Left ventricle myocardium inferior (tissue), 1 donor: ENCODE data around the gene HDAC4. TPM values are rescaled to one million over a fixed set of nuclear protein-coding genes. Genes with fewer than 3 reads are reported as not detected.
A peak's percentile ranks its signal among the peaks of the same experiment; 100 is the strongest.

ENCODE experiments used
- DNase-seq: peaks from one replicate; pipeline ENCODE4 v3.0.0-alpha.2; 2020
- H3K27ac ChIP-seq: fragments of 200-600 bp; replicated peaks from 2 replicates; pipeline ENCODE4 v1.8.0; 2021
- H3K27me3 ChIP-seq: fragments of 200-600 bp; 2 replicates; pipeline ENCODE4 v1.8.0; 2021; ENCODE audit warnings: low read depth
- H3K36me3 ChIP-seq: fragments of 200-600 bp; 2 replicates; pipeline ENCODE4 v1.8.0; 2021
- H3K4me1 ChIP-seq: fragments of 200-600 bp; 2 replicates; pipeline ENCODE4 v1.8.0; 2021
- H3K4me3 ChIP-seq: fragments of 200-600 bp; 2 replicates; pipeline ENCODE4 v1.8.0; 2021; ENCODE audit warnings: mild to moderate bottlenecking, moderate library complexity
- H3K9me3 ChIP-seq: fragments of 200-600 bp; replicated peaks from 2 replicates; pipeline ENCODE4 v1.8.0; 2021
- intact Hi-C: fragments of 100-400 bp; cut with micrococcal nuclease; formaldehyde crosslinking; loops from one replicate; pipeline ENCODE4 v1.11.0; 2022
- total RNA-seq: library from RNA; stranded (reverse); fragmentation: NEBNext Ultra II Directional; extraction: Animal tissue kit (Norgen Biotek cat#: 25700); gene quantifications from one replicate; pipeline ENCODE4 v1.2.1, GENCODE V29; 2021
- TF ChIP-seq, protein P1 (sequence below): fragments of 200-600 bp; IDR thresholded peaks from 2 replicates; pipeline ENCODE4 v1.8.0; 2021; ENCODE audit warnings: antibody characterized with exemption, mild to moderate bottlenecking, borderline replicate concordance
- donor health status: DM: no; HTN: yes; CAD: no; lungs with severe emphysema.

Gene HDAC4
- total RNA-seq, 1 donor from 2014 or later, result 23.9 TPM

DNA sequence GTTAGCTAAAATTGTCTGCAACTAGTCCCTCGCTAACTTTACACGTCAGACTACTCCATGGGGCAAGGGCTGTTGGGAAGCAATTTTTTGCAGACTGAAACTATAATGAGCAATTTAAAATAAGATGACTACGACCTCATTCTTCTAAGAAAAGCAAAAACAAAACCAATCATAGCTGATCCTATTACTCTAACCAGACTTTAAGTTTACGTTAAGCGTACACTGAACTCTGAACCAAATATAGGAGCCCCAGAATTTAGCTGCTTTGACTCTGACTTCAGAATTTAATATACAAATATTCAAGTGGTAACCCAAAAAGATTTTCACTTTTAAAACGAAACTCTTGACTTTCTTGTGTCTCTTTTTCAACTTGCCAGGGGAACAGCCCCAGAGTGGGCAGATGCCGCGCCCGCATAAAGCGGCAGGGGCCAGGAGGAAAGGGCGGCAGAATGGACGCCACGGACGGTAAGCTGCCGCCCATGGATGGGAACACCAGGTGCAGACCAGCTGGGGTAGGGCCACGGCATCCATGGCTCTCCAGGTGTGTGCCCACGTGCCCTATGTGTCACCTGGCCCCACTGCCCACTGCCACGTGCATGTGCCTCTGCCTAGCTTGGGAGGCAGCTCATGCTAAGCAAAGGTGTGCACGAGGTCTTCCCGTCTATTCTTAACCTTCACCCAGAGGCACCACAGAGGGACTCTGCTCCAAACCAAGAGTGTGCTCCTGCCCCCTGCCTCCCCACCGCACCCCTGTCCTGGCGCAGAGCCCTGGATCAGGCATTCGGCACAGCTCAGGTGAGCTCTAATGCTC is 217.6 kb downstream of the HDAC4 start:
- Histone ChIP-seq H3K36me3 (peaks cover 52% of the 10 kb centered on the region), H3K9me3 (no peaks in the 10 kb centered on the region), H3K4me3 (no peak overlapping the region), H3K4me1 (peaks cover 16% of the 10 kb centered on the region), H3K27ac (no peak overlapping the region), H3K27me3 (no peaks in the 10 kb centered on the region)
- intact Hi-C loops, result no loop called here
- peak; percentile 10 for DNase-seq
- TF ChIP-seq, protein P1, sequence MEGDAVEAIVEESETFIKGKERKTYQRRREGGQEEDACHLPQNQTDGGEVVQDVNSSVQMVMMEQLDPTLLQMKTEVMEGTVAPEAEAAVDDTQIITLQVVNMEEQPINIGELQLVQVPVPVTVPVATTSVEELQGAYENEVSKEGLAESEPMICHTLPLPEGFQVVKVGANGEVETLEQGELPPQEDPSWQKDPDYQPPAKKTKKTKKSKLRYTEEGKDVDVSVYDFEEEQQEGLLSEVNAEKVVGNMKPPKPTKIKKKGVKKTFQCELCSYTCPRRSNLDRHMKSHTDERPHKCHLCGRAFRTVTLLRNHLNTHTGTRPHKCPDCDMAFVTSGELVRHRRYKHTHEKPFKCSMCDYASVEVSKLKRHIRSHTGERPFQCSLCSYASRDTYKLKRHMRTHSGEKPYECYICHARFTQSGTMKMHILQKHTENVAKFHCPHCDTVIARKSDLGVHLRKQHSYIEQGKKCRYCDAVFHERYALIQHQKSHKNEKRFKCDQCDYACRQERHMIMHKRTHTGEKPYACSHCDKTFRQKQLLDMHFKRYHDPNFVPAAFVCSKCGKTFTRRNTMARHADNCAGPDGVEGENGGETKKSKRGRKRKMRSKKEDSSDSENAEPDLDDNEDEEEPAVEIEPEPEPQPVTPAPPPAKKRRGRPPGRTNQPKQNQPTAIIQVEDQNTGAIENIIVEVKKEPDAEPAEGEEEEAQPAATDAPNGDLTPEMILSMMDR, result no peak

DNA sequence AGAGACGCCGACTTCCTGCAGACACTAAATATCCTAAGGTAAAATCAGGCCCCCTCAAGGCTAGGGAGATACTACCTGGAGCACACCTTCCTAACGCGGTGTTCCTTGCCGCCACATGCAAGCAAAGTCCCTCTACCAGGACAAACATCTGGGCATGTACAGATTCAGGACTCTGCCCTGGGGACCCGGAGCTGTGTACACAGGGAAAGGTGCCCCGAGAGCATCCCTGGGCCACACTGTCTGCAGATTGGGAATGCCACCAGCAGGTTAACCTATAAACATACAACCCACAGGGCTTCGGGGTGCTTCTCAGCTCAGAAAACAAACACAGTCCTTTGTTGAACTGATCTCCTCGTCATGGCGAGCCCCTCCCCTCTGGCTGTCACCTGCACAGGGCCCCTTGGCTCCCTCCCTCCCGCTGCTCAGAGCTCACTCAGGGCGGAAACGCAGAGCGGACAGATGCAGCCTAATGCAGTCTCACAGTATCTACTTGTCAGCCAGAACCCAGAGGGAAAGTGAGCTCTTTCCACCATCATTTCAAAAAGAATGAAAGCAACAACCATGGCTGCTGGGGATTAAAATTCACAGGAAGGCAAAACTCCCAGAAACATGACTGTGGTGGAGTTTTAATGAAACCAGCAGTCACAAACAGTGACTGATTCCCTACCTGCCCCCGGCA is 218.8 kb downstream of the HDAC4 start:
- intact Hi-C loops, result no loop called here
- DNase-seq, result peak; percentile 8
- TF ChIP-seq, protein P1, result no peak
- Histone ChIP-seq H3K27me3 (no peaks in the 10 kb centered on the region), H3K27ac (peak overlapping the region; percentile 31), H3K4me1 (peaks cover 16% of the 10 kb centered on the region), H3K36me3 (peaks cover 50% of the 10 kb centered on the region), H3K9me3 (peaks cover 1% of the 10 kb centered on the region), H3K4me3 (no peak overlapping the region)

DNA sequence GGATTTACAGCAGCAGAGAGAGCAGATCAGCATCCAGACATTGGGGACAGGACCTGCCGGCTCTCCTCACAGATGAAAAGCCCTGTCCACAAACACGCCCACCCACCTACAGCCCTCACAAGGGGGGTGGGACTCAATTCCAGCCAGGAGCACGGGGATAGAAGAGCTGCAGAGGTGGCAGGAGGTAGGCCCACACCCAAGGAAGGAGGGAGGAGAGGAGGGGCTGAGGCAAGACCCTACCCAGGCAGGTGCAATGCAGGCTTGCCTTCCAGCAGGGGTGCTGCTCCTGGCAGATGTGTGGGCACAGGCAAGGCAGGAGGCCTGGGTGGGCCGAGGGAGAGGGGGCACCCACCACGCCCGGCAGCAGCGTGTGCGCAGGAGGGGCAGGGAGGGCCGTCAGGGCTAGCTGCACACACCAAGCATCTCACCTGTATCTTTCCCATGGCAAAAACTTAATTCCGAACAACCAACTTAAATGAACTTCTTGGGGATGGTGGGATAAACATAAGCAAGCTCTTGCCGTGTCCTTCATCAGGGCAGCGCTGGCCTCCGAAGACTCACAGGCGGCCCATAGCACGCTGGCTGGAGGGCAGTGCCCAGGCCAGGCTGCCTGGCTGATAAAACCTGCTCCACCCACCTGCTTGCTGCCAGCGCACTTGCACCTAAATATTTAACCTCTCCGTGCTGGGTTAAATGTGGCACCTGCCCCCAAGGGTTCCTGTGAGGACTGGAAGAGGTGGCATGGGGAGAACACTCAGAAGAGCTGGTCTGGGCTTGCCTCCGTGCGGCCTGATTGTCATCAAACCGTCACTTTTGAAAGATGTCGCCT is 219.5 kb downstream of the HDAC4 start:
- TF ChIP-seq, protein P1, result no peak
- peak; percentile 26 for DNase-seq
- intact Hi-C loops, result no loop called here
- no peak overlapping the region for H3K4me3 ChIP-seq
- no peaks in the 10 kb centered on the region for H3K27me3 ChIP-seq
- peaks cover 50% of the 10 kb centered on the region for H3K36me3 ChIP-seq
- peak overlapping the region; percentile 31 for H3K27ac ChIP-seq
- H3K4me1 ChIP-seq, result peaks cover 16% of the 10 kb centered on the region
- H3K9me3 ChIP-seq, result peaks cover 7% of the 10 kb centered on the region

DNA sequence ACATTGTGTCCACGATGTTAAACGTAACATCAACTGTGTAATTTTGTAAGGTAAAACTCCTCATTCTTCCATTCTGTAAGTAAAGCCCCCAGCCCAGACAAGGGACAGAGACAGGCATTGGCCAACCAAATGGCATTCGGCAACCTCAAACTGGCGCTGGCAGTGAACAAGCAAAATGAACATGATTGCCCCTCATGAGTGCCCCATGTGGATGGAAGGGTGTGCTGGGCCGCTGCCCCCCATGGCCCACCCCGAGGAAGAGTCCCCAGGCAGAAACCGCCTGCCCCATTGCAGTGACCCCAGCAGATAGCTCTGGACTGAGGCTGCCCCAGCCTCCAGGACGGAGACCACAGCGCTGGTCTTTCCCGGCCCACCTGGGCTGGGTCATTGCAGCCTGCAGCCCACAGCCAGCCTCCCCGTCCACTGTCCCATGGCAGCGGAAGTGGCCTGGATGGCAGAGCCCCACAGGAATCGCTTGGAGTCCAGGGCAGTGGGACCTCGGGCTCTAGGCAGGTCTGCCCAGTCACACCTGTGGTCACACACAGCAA is 220.2 kb downstream of the HDAC4 start:
- H3K9me3 ChIP-seq, result peaks cover 7% of the 10 kb centered on the region
- peak; percentile 9 for DNase-seq
- H3K4me1 ChIP-seq, result peaks cover 16% of the 10 kb centered on the region
- peaks cover 51% of the 10 kb centered on the region for H3K36me3 ChIP-seq
- no peak overlapping the region for H3K4me3 ChIP-seq
- intact Hi-C loops, result no loop called here
- TF ChIP-seq, protein P1, result no peak
- H3K27me3 ChIP-seq, result no peaks in the 10 kb centered on the region
- H3K27ac ChIP-seq, result no peak overlapping the region

DNA sequence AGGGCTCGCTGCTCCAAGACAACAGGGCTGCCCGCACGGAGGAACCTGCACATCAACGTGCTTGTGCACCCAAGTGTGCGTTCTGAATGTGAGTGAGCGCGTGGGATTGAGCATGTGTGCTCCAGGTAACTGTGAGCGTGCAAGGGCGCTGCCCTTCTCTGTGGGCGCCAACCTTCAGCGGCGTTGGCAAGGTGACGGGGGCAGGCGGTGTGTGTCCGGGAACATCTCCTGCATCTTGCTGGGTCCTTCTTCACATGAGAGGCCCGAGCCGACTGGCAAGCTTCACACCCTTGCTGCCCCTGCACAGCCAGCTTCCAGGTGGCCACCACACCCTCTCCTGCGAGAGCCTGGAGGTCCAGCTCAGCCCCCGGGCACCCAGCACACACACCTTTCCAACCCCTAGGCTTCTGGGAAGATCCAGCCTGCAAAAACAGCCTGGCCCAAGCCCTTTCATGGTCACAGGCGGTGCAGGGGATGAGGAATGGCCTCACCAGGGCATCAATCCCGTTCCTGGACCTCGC is 220.9 kb downstream of the HDAC4 start:
- Histone ChIP-seq H3K4me3 (no peak overlapping the region), H3K27ac (no peak overlapping the region), H3K27me3 (no peaks in the 10 kb centered on the region), H3K4me1 (peaks cover 16% of the 10 kb centered on the region), H3K36me3 (peaks cover 53% of the 10 kb centered on the region), H3K9me3 (peaks cover 14% of the 10 kb centered on the region)
- TF ChIP-seq, protein P1, result no peak
- intact Hi-C loops, result no loop called here
- DNase-seq, result peak; percentile 9
